Measurements from ENCODE around the gene MED12L.

The MED12L gene

DNA sequence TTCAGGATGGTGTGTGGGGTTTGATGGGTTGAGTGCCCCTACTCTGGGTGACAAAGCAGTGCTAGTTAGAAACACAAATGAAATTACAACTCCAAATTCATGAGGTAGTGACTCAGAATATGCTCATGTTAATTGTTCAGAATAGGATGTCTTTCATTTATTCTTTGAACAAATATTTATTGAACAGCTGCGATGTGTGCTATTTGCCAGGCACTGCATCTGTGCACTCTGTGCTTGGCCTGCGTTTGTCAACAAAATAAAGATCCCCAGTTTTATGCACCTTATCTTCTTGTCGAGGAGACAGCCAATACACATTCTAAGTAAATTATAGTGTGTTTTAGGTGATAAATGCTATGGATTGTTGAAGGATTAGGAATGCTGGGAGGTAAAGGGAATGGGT, 27.3 kb downstream of the MED12L start:
- no peak for DNase-seq (ENCODE audit: low read depth, low spot score)
- WGBS (ENCODE audit: insufficient coverage, insufficient read length), result no CpG with 5 or more reads among the region's 3 CpGs
- H3K4me3 ChIP-seq (ENCODE audit: low read length), result no peak overlapping the region

DNA sequence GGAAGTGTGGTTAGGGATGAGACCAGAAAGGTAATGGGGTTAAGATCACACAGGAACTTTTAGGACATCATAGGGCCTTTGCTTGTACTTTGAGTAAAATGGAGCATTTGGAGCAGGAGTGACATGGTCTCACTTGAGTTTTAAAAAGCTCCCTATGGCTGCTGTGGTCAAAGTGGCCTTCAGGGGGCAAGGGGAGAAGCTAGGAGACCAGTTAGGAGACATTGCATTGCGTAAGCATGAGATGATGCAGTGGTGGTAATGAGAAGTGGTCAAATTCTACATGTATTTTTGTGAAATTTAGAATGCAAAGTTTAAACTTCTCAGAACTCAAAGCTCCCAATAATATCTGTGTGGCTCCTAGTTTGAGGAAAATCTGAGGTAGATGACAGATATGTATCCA, 27.9 kb downstream of the MED12L start:
- no peaks in the 10 kb centered on the region for H3K36me3 ChIP-seq (ENCODE audit: control insufficient read depth, insufficient read depth, low read length)
- WGBS (ENCODE audit: insufficient coverage, insufficient read length), result no CpG with 5 or more reads among the region's 1 CpG
- no peak for DNase-seq (ENCODE audit: low read depth, low spot score)

More for the DNA sequence above, 27.3 kb downstream of the MED12L start:
- Histone ChIP-seq H3K27ac (ENCODE audit: low read length) (no peak overlapping the region), H3K36me3 (ENCODE audit: control insufficient read depth, insufficient read depth, low read length) (no peaks in the 10 kb centered on the region), H3K4me1 (ENCODE audit: control insufficient read depth, insufficient read depth, low read length) (0 out of 2 replicates have a peak, but pooled peaks cover 1% of the 10 kb centered on the region), H3K27me3 (ENCODE audit: control insufficient read depth, insufficient read depth, low read length) (no peaks in the 10 kb centered on the region; the same call in 1 of the 2 replicates), H3K9me3 (ENCODE audit: control insufficient read depth, insufficient read depth, low read length) (no peaks in the 10 kb centered on the region)

DNA sequence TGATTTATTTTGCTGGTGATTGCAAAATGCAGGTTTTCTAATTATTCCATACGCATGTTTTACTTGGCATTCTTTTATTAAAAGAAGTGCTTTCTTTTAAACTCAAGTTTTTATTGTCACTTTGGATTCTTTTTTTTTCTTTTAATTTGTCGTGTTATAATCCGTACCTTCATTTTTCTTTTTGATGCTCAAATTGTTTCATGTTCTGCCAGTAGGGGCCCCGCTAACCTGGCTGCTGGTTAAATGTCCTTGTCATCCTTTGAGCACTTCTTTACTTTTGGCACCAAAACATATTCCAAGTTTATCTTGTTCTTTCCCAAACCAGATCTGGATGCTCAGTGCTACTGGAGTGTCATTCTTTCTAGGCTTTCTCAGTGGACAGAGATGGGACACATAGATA, 31.6 kb downstream of the MED12L start:
- H3K27ac ChIP-seq (ENCODE audit: low read length), result no peak overlapping the region

More for the DNA sequence above, 27.9 kb downstream of the MED12L start:
- Histone ChIP-seq H3K27ac (ENCODE audit: low read length) (no peak overlapping the region), H3K4me3 (ENCODE audit: low read length) (no peak overlapping the region), H3K9me3 (ENCODE audit: control insufficient read depth, insufficient read depth, low read length) (no peaks in the 10 kb centered on the region), H3K4me1 (ENCODE audit: control insufficient read depth, insufficient read depth, low read length) (0 out of 2 replicates have a peak, but pooled peaks cover 1% of the 10 kb centered on the region), H3K27me3 (ENCODE audit: control insufficient read depth, insufficient read depth, low read length) (no peaks in the 10 kb centered on the region; the same call in 1 of the 2 replicates)

DNA sequence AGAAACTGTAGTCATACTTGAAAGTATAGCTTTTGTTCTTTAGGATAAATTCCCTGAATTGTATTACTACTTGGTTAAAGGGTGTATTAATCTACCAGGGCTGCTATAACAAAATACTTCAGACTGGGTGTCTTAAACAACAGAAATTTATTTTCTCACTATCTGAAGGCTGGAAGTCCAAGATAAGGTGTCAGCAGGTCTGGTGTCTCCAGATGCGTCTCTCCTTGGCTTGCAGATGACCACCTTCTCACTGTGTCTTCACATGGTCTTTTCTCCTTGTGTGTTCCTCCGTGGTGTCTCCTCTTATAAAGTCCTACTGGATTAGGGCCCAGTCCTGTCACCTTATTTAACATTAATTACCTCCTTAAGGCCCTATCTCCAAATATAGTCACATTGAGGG, 33.7 kb downstream of the MED12L start:
- no peaks in the 10 kb centered on the region for H3K9me3 ChIP-seq (ENCODE audit: control insufficient read depth, insufficient read depth, low read length)
- DNase-seq (ENCODE audit: low read depth, low spot score), result no peak
- no CpG with 5 or more reads among the region's 2 CpGs for WGBS (ENCODE audit: insufficient coverage, insufficient read length)
- H3K4me1 ChIP-seq (ENCODE audit: control insufficient read depth, insufficient read depth, low read length), result no peaks in the 10 kb centered on the region
- no peak overlapping the region for H3K27ac ChIP-seq (ENCODE audit: low read length)
- no peaks in the 10 kb centered on the region for H3K27me3 ChIP-seq (ENCODE audit: control insufficient read depth, insufficient read depth, low read length)
- H3K4me3 ChIP-seq (ENCODE audit: low read length), result no peak overlapping the region
- no peaks in the 10 kb centered on the region for H3K36me3 ChIP-seq (ENCODE audit: control insufficient read depth, insufficient read depth, low read length)

More for the DNA sequence above, 31.6 kb downstream of the MED12L start:
- Histone ChIP-seq H3K9me3 (ENCODE audit: control insufficient read depth, insufficient read depth, low read length) (no peaks in the 10 kb centered on the region), H3K4me3 (ENCODE audit: low read length) (no peak overlapping the region), H3K27me3 (ENCODE audit: control insufficient read depth, insufficient read depth, low read length) (no peaks in the 10 kb centered on the region), H3K4me1 (ENCODE audit: control insufficient read depth, insufficient read depth, low read length) (0 out of 2 replicates have a peak, but pooled peaks cover 1% of the 10 kb centered on the region), H3K36me3 (ENCODE audit: control insufficient read depth, insufficient read depth, low read length) (no peaks in the 10 kb centered on the region)
- WGBS (ENCODE audit: insufficient coverage, insufficient read length), result no CpG with 5 or more reads among the region's 4 CpGs
- DNase-seq (ENCODE audit: low read depth, low spot score), result no peak

DNA sequence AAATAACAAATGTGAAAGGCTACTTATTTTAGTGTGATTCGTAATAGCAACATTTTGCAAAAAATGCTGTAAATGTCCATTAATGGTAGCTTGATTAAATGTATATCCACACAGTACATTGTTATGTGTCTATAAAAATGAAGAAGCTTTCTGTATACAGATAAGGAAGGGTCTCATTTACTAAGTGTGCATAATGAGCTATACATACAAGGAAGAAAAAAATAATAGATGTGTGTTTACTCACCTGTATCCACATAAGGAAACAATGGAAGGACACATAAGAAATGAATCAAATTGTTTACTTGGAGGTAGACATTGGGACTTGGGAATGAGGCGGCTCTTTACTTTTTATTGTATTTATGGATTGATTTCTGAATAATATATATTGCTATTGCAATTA, 34.9 kb downstream of the MED12L start:
- H3K27ac ChIP-seq (ENCODE audit: low read length), result no peak overlapping the region

DNA sequence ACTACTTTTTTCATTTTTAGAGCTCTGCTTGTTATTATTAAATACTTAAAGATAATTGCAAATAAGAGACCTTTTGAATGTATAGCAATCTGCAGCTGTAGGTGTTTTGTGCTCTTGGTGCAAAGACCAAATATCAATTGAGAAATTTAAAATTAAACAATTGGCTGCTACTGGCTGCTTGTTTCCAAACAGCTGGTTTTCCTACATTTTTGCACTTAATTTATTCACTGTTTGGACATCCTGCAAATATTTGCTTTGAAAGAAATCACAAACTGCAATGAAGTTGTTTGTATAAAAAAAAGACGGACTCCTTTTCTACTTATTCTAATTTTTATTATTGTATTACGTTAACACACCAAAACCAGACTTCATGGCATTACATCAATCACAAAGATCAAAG, 35.6 kb downstream of the MED12L start:
- H3K9me3 ChIP-seq (ENCODE audit: control insufficient read depth, insufficient read depth, low read length), result no peaks in the 10 kb centered on the region
- H3K27ac ChIP-seq (ENCODE audit: low read length), result no peak overlapping the region
- 100% methylated on average over 1 of the region's 2 CpGs for WGBS (ENCODE audit: insufficient coverage, insufficient read length)
- H3K4me3 ChIP-seq (ENCODE audit: low read length), result no peak overlapping the region
- H3K4me1 ChIP-seq (ENCODE audit: control insufficient read depth, insufficient read depth, low read length), result no peaks in the 10 kb centered on the region
- DNase-seq (ENCODE audit: low read depth, low spot score), result no peak
- H3K27me3 ChIP-seq (ENCODE audit: control insufficient read depth, insufficient read depth, low read length), result no peaks in the 10 kb centered on the region
- H3K36me3 ChIP-seq (ENCODE audit: control insufficient read depth, insufficient read depth, low read length), result no peaks in the 10 kb centered on the region

More for the DNA sequence above, 34.9 kb downstream of the MED12L start:
- no peak overlapping the region for H3K4me3 ChIP-seq (ENCODE audit: low read length)
- no peaks in the 10 kb centered on the region for H3K36me3 ChIP-seq (ENCODE audit: control insufficient read depth, insufficient read depth, low read length)
- no peaks in the 10 kb centered on the region for H3K27me3 ChIP-seq (ENCODE audit: control insufficient read depth, insufficient read depth, low read length)
- no peaks in the 10 kb centered on the region for H3K9me3 ChIP-seq (ENCODE audit: control insufficient read depth, insufficient read depth, low read length)
- no peak for DNase-seq (ENCODE audit: low read depth, low spot score)
- no peaks in the 10 kb centered on the region for H3K4me1 ChIP-seq (ENCODE audit: control insufficient read depth, insufficient read depth, low read length)
- WGBS (ENCODE audit: insufficient coverage, insufficient read length), result no CpG with 5 or more reads among the region's 2 CpGs

DNA sequence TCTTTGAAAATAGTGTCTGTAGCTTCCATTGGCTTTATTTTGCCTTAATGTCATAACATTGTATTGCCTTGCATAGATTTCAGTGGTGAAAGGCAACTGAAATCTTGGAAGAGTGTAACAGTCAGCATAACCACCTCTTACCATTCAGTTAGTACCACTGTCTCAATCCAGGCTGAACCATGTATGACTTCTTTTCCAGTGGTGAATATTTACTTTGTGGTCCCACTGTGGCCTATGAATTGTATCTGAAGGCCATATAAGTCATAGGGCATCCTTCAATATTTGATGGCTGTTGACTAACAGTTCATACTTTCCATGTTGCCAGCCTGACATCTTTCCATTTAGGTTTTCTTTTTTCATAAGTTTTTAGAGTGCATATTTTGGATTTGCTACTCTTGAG, 38.4 kb downstream of the MED12L start:
- Histone ChIP-seq H3K27me3 (ENCODE audit: control insufficient read depth, insufficient read depth, low read length) (no peaks in the 10 kb centered on the region), H3K27ac (ENCODE audit: low read length) (no peak overlapping the region), H3K4me1 (ENCODE audit: control insufficient read depth, insufficient read depth, low read length) (no peaks in the 10 kb centered on the region), H3K4me3 (ENCODE audit: low read length) (no peak overlapping the region), H3K36me3 (ENCODE audit: control insufficient read depth, insufficient read depth, low read length) (no peaks in the 10 kb centered on the region; the same call in 1 of the 2 replicates), H3K9me3 (ENCODE audit: control insufficient read depth, insufficient read depth, low read length) (no peaks in the 10 kb centered on the region)
- DNase-seq (ENCODE audit: low read depth, low spot score), result no peak

DNA sequence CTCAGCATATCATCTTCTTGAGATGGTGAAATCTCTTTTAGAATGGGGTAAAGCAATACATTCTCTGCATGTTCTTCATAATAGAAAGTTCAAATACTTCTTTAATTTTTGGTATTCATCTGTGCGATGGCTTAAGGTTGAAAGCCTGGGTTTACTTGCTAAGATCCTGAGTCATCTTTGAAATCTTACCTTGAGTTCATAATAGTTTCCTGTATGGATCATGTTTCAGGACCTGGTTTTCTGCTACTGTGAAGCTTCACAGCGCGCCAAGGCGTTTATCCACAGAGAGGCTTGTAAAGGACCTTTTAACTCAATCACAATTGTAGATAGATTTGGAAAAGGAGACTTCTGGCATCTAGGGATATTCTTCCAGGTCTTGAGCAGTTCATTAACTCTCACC, 39.0 kb downstream of the MED12L start:
- no peaks in the 10 kb centered on the region; the same call in 1 of the 2 replicates for H3K36me3 ChIP-seq (ENCODE audit: control insufficient read depth, insufficient read depth, low read length)
- no peaks in the 10 kb centered on the region for H3K4me1 ChIP-seq (ENCODE audit: control insufficient read depth, insufficient read depth, low read length)
- no peak overlapping the region for H3K27ac ChIP-seq (ENCODE audit: low read length)
- DNase-seq (ENCODE audit: low read depth, low spot score), result no peak
- H3K27me3 ChIP-seq (ENCODE audit: control insufficient read depth, insufficient read depth, low read length), result no peaks in the 10 kb centered on the region
- H3K9me3 ChIP-seq (ENCODE audit: control insufficient read depth, insufficient read depth, low read length), result no peaks in the 10 kb centered on the region
- no peak overlapping the region for H3K4me3 ChIP-seq (ENCODE audit: low read length)
- no CpG with 5 or more reads among the region's 4 CpGs for WGBS (ENCODE audit: insufficient coverage, insufficient read length)

DNA sequence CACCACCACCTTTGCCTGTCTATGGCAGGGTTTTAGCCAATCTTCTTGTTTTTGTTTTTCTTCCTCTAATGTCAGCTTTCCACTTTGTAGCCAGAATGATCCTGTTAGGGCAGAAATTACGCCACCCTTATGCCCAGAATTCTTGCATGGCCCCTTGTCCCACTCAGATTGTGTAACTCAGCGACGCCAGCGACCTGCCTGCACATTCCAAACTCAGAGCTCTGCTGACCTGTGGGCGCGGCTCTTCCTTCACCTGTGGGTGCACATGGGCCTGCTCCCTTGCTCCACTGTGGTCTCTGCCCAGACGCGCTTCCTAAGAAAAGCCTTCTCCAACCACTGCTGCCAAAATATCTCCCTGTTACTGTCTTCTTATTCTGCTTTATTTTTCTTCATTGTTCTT, 45.0 kb downstream of the MED12L start:
- Histone ChIP-seq H3K27me3 (ENCODE audit: control insufficient read depth, insufficient read depth, low read length) (no peaks in the 10 kb centered on the region), H3K27ac (ENCODE audit: low read length) (no peak overlapping the region), H3K4me3 (ENCODE audit: low read length) (no peak overlapping the region), H3K36me3 (ENCODE audit: control insufficient read depth, insufficient read depth, low read length) (no peaks in the 10 kb centered on the region; the same call in 1 of the 2 replicates), H3K4me1 (ENCODE audit: control insufficient read depth, insufficient read depth, low read length) (no peaks in the 10 kb centered on the region), H3K9me3 (ENCODE audit: control insufficient read depth, insufficient read depth, low read length) (no peaks in the 10 kb centered on the region)
- no CpG with 5 or more reads among the region's 8 CpGs for WGBS (ENCODE audit: insufficient coverage, insufficient read length)
- DNase-seq (ENCODE audit: low read depth, low spot score), result no peak

DNA sequence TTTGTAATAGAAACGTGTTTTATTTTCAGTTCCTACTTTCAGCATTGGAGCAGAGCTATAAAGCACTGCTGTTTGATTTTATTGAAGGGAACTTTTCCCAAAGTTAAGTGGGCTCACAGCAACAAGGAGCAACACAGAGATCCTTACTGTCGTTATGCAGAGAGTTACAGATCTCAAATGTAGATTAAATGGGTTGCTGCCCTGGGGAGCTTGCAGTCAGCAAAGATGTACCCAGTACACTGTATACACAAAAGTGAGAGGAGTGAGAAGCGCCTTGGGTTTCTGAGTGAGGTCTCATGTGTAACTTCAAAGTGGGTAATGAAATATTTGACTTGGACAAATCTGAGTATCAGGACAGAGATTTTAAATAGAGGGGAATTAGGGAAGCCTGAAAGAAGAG, 47.7 kb downstream of the MED12L start:
- Histone ChIP-seq H3K4me3 (ENCODE audit: low read length) (no peak overlapping the region), H3K36me3 (ENCODE audit: control insufficient read depth, insufficient read depth, low read length) (no peaks in the 10 kb centered on the region; the same call in 1 of the 2 replicates), H3K4me1 (ENCODE audit: control insufficient read depth, insufficient read depth, low read length) (no peaks in the 10 kb centered on the region), H3K9me3 (ENCODE audit: control insufficient read depth, insufficient read depth, low read length) (no peaks in the 10 kb centered on the region), H3K27ac (ENCODE audit: low read length) (no peak overlapping the region), H3K27me3 (ENCODE audit: control insufficient read depth, insufficient read depth, low read length) (no peaks in the 10 kb centered on the region)
- WGBS (ENCODE audit: insufficient coverage, insufficient read length), result no CpG with 5 or more reads among the region's 3 CpGs
- no peak for DNase-seq (ENCODE audit: low read depth, low spot score)

DNA sequence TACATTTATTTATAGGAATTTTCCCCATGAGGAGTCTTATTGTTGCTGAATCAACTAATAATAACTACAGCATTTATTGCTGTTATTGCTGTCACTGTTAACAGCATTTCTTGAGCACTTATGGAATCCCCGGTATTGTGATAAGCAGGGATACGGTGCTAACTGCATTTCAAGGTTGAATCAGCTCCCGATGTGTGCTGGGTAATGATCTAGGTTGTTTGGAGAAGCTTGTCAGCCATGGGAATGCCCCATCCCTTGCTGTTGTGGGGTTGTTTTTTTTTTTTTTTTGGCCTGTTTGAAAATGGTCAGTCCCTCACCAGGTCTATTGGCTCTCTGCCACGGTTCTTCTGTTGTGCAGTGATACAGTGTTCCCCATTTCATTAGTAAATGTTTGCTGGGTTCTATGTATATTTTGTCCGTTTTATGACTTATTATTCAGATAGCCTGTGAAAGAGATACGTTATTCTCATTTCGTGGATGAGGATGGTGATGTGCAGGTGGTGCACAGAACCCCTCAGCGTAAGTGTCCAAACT, 48.5 kb downstream of the MED12L start:
- no peak overlapping the region for H3K4me3 ChIP-seq (ENCODE audit: low read length)
- no peak for DNase-seq (ENCODE audit: low read depth, low spot score)
- no peaks in the 10 kb centered on the region for H3K4me1 ChIP-seq (ENCODE audit: control insufficient read depth, insufficient read depth, low read length)
- no peaks in the 10 kb centered on the region for H3K27me3 ChIP-seq (ENCODE audit: control insufficient read depth, insufficient read depth, low read length)
- H3K27ac ChIP-seq (ENCODE audit: low read length), result no peak overlapping the region
- no peaks in the 10 kb centered on the region; the same call in 1 of the 2 replicates for H3K36me3 ChIP-seq (ENCODE audit: control insufficient read depth, insufficient read depth, low read length)
- no CpG with 5 or more reads among the region's 8 CpGs for WGBS (ENCODE audit: insufficient coverage, insufficient read length)
- no peaks in the 10 kb centered on the region for H3K9me3 ChIP-seq (ENCODE audit: control insufficient read depth, insufficient read depth, low read length)

Measured in iPS DF 6.9 (cell line).